BLaER1 (cell line): ENCODE measurements around the gene KCNS1.
"Not testable (repeated sequence)": the region's sequence is repeated elsewhere in the genome, so short reads cannot be mapped to it uniquely, and the experiment has no call there.

Experiments used
- H3K27ac ChIP-seq: shearing (Covaris generic); formaldehyde crosslinking; 2 replicates; pipeline ENCODE4 v1.8.1; 2022
- H3K27me3 ChIP-seq: shearing (Covaris generic); formaldehyde crosslinking; 2 replicates; pipeline ENCODE4 v1.8.1; 2022
- H3K36me3 ChIP-seq: shearing (Covaris generic); formaldehyde crosslinking; 2 replicates; pipeline ENCODE4 v1.8.1; 2022
- H3K4me1 ChIP-seq: shearing (Covaris generic); formaldehyde crosslinking; 2 replicates; pipeline ENCODE4 v1.8.1; 2022
- H3K4me2 ChIP-seq: shearing (Covaris generic); formaldehyde crosslinking; 2 replicates; pipeline ENCODE4 v1.8.1; 2022
- H3K4me3 ChIP-seq: shearing (Covaris generic); formaldehyde crosslinking; 2 replicates; pipeline ENCODE4 v1.8.1; 2022
- H3K9ac ChIP-seq: shearing (Covaris generic); formaldehyde crosslinking; 2 replicates; pipeline ENCODE4 v1.8.1; 2022
- H3K9me3 ChIP-seq: shearing (Covaris generic); formaldehyde crosslinking; 2 replicates; pipeline ENCODE4 v1.8.1; 2022
- H4K20me1 ChIP-seq: shearing (Covaris generic); formaldehyde crosslinking; 2 replicates; pipeline ENCODE4 v1.8.1; 2022
- Cebpa-rat ChIP-seq: shearing (Covaris generic); IDR thresholded peaks from 2 replicates; pipeline ENCODE4 v1.8.1; 2022

KCNS1 gene

GRCh38 chr20:45100563-45101245 is at the start of gene KCNS1:
Gene KCNS1 (minus strand): TSS chr20:45101127. CDS start chr20:45099236, 1,891 bp downstream.
- Histone ChIP-seq H3K9ac (0 out of 2 replicates have a peak within 1 kb of the TSS, but pooled peaks have one; percentile 22), H3K4me1 (peaks cover 37% of the 10 kb centered on the region), H3K27me3 (peaks cover 27% of the 10 kb centered on the region), H3K4me2 (peak within 1 kb of the TSS; percentile 69), H3K36me3 (no peaks in the 10 kb centered on the region), H3K4me3 (peak within 1 kb of the TSS; percentile 42; the same call in 1 of the 2 replicates), H4K20me1 (no peaks in the 10 kb centered on the region), H3K27ac (no peak within 1 kb of the TSS), H3K9me3 (no peaks in the 10 kb centered on the region)
- no peak for TF ChIP-seq Cebpa-rat

GRCh38 chr20:45149062-45149461 is 48.1 kb upstream of the KCNS1 start:
- Histone ChIP-seq H4K20me1 (no peaks in the 10 kb centered on the region), H3K4me1 (no peaks in the 10 kb centered on the region), H3K4me3 (no peak overlapping the region), H3K27ac (no peak overlapping the region), H3K9me3 (no peaks in the 10 kb centered on the region), H3K27me3 (no peaks in the 10 kb centered on the region), H3K4me2 (no peak overlapping the region), H3K36me3 (no peaks in the 10 kb centered on the region), H3K9ac (no peak overlapping the region)
- TF ChIP-seq Cebpa-rat: no peak

- H3K4me1 ChIP-seq: no peaks in the 10 kb centered on the region
- H3K36me3 ChIP-seq: no peaks in the 10 kb centered on the region
- no peak overlapping the region for H3K27ac ChIP-seq
- H3K4me2 ChIP-seq: no peak overlapping the region
- no peak overlapping the region for H3K9ac ChIP-seq
- TF ChIP-seq Cebpa-rat: no peak
- no peaks in the 10 kb centered on the region for H4K20me1 ChIP-seq
- no peak overlapping the region for H3K4me3 ChIP-seq
- H3K27me3 ChIP-seq: no peaks in the 10 kb centered on the region
- no peaks in the 10 kb centered on the region for H3K9me3 ChIP-seq
Measured at GRCh38 chr20:45140836-45141235, 39.9 kb upstream of the KCNS1 start.

GRCh38 chr20:45139733-45140375 is 38.9 kb upstream of the KCNS1 start:
- not testable (repeated sequence) for H3K4me3 ChIP-seq, H3K4me1 ChIP-seq, H3K36me3 ChIP-seq, H3K27me3 ChIP-seq, H3K9me3 ChIP-seq, H3K27ac ChIP-seq, H3K9ac ChIP-seq, H3K4me2 ChIP-seq, H4K20me1 ChIP-seq

GRCh38 chr20:45138561-45139300 is 37.8 kb upstream of the KCNS1 start:
- no peak overlapping the region for H3K9ac ChIP-seq

GRCh38 chr20:45136911-45137310 is 36.0 kb upstream of the KCNS1 start:
- Histone ChIP-seq H3K4me2 (no peak overlapping the region), H3K27me3 (no peaks in the 10 kb centered on the region), H3K4me1 (no peaks in the 10 kb centered on the region), H3K9ac (no peak overlapping the region), H3K9me3 (no peaks in the 10 kb centered on the region; the same call in 1 of the 2 replicates), H3K4me3 (no peak overlapping the region), H4K20me1 (no peaks in the 10 kb centered on the region), H3K36me3 (no peaks in the 10 kb centered on the region), H3K27ac (no peak overlapping the region)
- no peak for TF ChIP-seq Cebpa-rat

More at GRCh38 chr20:45138561-45139300, 37.8 kb upstream of the KCNS1 start:
- Histone ChIP-seq H3K4me2 (no peak overlapping the region), H3K4me3 (no peak overlapping the region), H3K4me1 (no peaks in the 10 kb centered on the region), H3K36me3 (no peaks in the 10 kb centered on the region), H3K27me3 (no peaks in the 10 kb centered on the region), H4K20me1 (no peaks in the 10 kb centered on the region), H3K27ac (no peak overlapping the region), H3K9me3 (no peaks in the 10 kb centered on the region; the same call in 1 of the 2 replicates)
- no peak for TF ChIP-seq Cebpa-rat

GRCh38 chr20:45128099-45128498 is 27.2 kb upstream of the KCNS1 start:
- TF ChIP-seq Cebpa-rat: no peak
- Histone ChIP-seq H3K4me3 (no peak overlapping the region), H3K4me2 (no peak overlapping the region), H3K9me3 (no peaks in the 10 kb centered on the region), H3K27me3 (no peaks in the 10 kb centered on the region), H4K20me1 (no peaks in the 10 kb centered on the region), H3K9ac (no peak overlapping the region), H3K27ac (no peak overlapping the region), H3K4me1 (no peaks in the 10 kb centered on the region), H3K36me3 (no peaks in the 10 kb centered on the region)

GRCh38 chr20:45124365-45124764 is 23.4 kb upstream of the KCNS1 start, which contains the start of gene WFDC12:
Gene WFDC12 (minus strand): TSS chr20:45124465. CDS start chr20:45124447, 18 bp downstream.
- Histone ChIP-seq H3K27me3 (no peaks in the 10 kb centered on the region), H3K4me3 (no peak within 1 kb of the TSS)

GRCh38 chr20:45121388-45121787 is 20.5 kb upstream of the KCNS1 start:
- no peak for TF ChIP-seq Cebpa-rat
- Histone ChIP-seq H3K9ac (no peak overlapping the region), H3K36me3 (no peaks in the 10 kb centered on the region), H3K9me3 (peaks cover 6% of the 10 kb centered on the region), H3K4me2 (no peak overlapping the region), H3K4me3 (no peak overlapping the region), H3K4me1 (no peaks in the 10 kb centered on the region), H3K27ac (no peak overlapping the region), H3K27me3 (no peaks in the 10 kb centered on the region), H4K20me1 (no peaks in the 10 kb centered on the region)

More at GRCh38 chr20:45124365-45124764, 23.4 kb upstream of the KCNS1 start, which contains the start of gene WFDC12:
- Histone ChIP-seq H4K20me1 (no peaks in the 10 kb centered on the region), H3K27ac (no peak within 1 kb of the TSS), H3K9ac (no peak within 1 kb of the TSS), H3K36me3 (no peaks in the 10 kb centered on the region), H3K4me2 (no peak within 1 kb of the TSS), H3K9me3 (peaks cover 6% of the 10 kb centered on the region), H3K4me1 (no peaks in the 10 kb centered on the region)
- no peak for TF ChIP-seq Cebpa-rat
